ENCODE measurements around the gene ALCAM.

- no peak for TF ChIP-seq CTCF (IDR thresholded peaks at IDR 0.05)
- no peak for TF ChIP-seq POLR2A (IDR thresholded peaks at IDR 0.05)
Measured at GRCh38 chr3:105622169-105622568, 255.5 kb downstream of the ALCAM start.

All from uterus (tissue), 2 donors.